ENCODE measurements around the gene EEF2.
"Not testable (repeated sequence)": the region's sequence is repeated elsewhere in the genome, so short reads cannot be mapped to it uniquely, and the experiment has no call there.

EEF2 gene

GRCh38 chr19:3968556-3969434 lies 16.5 kb downstream of the EEF2 start:
- Histone ChIP-seq H3K4me3 (replicated peaks; ENCODE audit: low read depth, low read length) (no peak overlapping the region; the same call in 1 of the 2 replicates), H3K27me3 (replicated peaks; ENCODE audit: control insufficient read depth, insufficient read depth, low read length) (no peaks in the 10 kb centered on the region), H3K36me3 (ENCODE audit: control insufficient read depth, insufficient read depth, low read length) (peaks cover 17% of the 10 kb centered on the region)
- no peak for DNase-seq (ENCODE audit: extremely low read depth, insufficient read length)
- TF ChIP-seq CTCF (IDR thresholded peaks at IDR 0.05; ENCODE audit: insufficient read depth, low read length, poor library complexity, severe bottlenecking) = no peak

- peaks cover 25% of the 10 kb centered on the region for H3K36me3 ChIP-seq (ENCODE audit: control insufficient read depth, insufficient read depth, low read length)
- not testable (repeated sequence) for H3K4me3 ChIP-seq (replicated peaks; ENCODE audit: low read depth, low read length); H3K27me3 ChIP-seq (replicated peaks; ENCODE audit: control insufficient read depth, insufficient read depth, low read length); DNase-seq (ENCODE audit: extremely low read depth, insufficient read length)
Observed at GRCh38 chr19:3967983-3968382, 17.3 kb downstream of the EEF2 start.

DNA sequence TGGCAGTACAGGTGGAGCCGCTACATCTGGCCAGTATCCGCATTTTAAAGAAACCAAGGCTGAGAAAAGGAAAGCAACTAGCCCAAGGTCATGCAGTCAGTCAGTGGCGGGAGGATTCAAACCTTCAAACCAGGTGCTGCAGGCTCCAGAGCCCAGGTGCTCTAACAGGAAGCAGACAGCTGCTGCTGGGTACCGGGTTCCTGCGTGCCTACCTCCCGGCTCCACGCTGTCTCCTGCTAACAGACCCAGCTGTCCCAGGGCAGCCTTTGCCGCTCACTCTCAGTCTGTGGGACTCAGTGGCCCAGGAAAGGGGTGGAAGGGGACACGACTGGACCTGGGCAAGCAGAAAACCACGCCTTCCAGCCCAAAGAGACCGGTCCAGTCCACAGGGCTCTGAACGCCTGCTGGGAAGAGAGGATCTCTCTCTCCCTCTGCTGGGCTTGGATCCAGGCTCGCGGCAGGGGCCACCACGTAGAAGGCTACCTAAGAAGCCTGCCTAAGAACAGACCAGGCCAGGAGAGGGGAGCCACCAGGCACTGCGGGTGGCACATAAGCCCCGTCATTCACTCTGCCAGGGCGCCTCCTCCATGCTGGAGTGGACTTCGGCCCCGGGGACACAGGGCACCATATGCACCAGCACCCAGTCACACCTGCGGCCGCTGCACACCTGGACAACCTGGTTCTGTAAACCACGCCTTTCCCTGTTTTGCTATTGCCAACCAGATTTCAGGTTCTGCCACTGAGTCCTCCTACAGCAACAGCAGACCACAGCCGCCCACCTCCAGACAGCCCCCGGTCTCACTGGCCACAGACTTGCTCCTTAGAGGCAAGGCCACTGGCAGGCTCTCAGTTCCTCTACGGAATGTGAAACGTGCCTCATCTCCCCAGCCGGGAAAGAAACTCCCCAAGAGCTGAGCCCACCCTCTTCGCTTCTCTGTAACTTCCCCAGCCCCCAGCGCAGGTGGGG lies 18.9 kb downstream of the EEF2 start:
- no peak for DNase-seq (ENCODE audit: extremely low read depth, insufficient read length)
- TF ChIP-seq CTCF (IDR thresholded peaks at IDR 0.05; ENCODE audit: insufficient read depth, low read length, poor library complexity, severe bottlenecking) = no peak
- Histone ChIP-seq H3K4me3 (replicated peaks; ENCODE audit: low read depth, low read length) (no peak overlapping the region), H3K36me3 (ENCODE audit: control insufficient read depth, insufficient read depth, low read length) (peaks cover 30% of the 10 kb centered on the region), H3K27me3 (replicated peaks; ENCODE audit: control insufficient read depth, insufficient read depth, low read length) (no peaks in the 10 kb centered on the region)

- H3K4me3 ChIP-seq (replicated peaks; ENCODE audit: low read depth, low read length) = no peak overlapping the region
- H3K27me3 ChIP-seq (replicated peaks; ENCODE audit: control insufficient read depth, insufficient read depth, low read length) = no peaks in the 10 kb centered on the region
- no peak for DNase-seq (ENCODE audit: extremely low read depth, insufficient read length)
- TF ChIP-seq CTCF (IDR thresholded peaks at IDR 0.05; ENCODE audit: insufficient read depth, low read length, poor library complexity, severe bottlenecking) = no peak
- H3K36me3 ChIP-seq (ENCODE audit: control insufficient read depth, insufficient read depth, low read length) = peaks cover 38% of the 10 kb centered on the region
Observed at GRCh38 chr19:3964256-3965194, 20.7 kb downstream of the EEF2 start.

DNA sequence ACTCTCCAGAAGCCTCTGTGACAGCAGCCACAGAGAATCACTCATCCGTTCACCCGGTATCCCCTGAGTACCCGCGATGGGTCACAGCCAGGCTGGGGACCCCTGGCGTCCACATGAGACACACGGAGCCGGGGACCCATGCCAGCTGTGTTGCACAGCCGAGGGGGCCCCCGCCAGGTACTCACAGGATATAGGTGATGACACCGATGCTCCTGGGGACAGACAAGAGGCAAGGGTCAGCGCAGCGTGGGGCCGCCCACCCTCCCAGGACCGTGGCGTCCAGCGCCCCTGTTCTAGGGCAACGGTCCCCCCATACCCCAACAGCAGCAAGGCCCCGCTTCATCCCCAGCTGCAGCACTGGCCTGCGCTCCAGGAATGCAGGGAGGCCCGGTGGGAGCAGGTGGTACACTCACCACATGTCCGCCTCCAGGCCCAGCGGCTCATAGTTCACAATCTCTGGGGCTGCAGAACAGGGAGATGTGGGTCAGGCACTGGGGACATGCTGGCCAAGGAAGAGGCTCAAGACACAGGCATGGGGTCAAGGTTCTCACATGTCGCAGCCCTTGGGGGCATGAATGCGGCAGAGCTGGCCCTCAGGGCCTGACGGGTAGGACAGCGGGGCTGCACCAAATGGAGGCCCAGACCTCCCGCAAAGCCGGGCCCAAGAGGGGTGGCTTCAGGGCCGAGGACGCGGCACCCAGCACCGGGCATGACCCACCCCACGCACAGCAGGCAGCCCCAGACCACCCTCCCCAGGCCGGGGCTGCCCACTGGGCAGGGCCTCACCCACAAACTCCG lies 21.6 kb downstream of the EEF2 start:
- no peak for DNase-seq (ENCODE audit: extremely low read depth, insufficient read length)
- Histone ChIP-seq H3K27me3 (replicated peaks; ENCODE audit: control insufficient read depth, insufficient read depth, low read length) (no peaks in the 10 kb centered on the region), H3K36me3 (ENCODE audit: control insufficient read depth, insufficient read depth, low read length) (peaks cover 38% of the 10 kb centered on the region), H3K4me3 (replicated peaks; ENCODE audit: low read depth, low read length) (no peak overlapping the region)
- no peak for TF ChIP-seq CTCF (IDR thresholded peaks at IDR 0.05; ENCODE audit: insufficient read depth, low read length, poor library complexity, severe bottlenecking)

Measured in GM06990 (cell line).